SH-SY5Y (cell line): ENCODE measurements around the gene TOP1.

Source experiments
- GATA2 ChIP-seq: IDR thresholded peaks from 2 replicates; pipeline ENCODE4 v1.6.1; 2011; ENCODE audit warnings: mild to moderate bottlenecking, low read depth, low read length
- GATA3 ChIP-seq: IDR thresholded peaks from 2 replicates; pipeline ENCODE4 v1.6.1; 2011; ENCODE audit warnings: low read depth, mild to moderate bottlenecking, low read length, moderate library complexity

The TOP1 gene

DNA sequence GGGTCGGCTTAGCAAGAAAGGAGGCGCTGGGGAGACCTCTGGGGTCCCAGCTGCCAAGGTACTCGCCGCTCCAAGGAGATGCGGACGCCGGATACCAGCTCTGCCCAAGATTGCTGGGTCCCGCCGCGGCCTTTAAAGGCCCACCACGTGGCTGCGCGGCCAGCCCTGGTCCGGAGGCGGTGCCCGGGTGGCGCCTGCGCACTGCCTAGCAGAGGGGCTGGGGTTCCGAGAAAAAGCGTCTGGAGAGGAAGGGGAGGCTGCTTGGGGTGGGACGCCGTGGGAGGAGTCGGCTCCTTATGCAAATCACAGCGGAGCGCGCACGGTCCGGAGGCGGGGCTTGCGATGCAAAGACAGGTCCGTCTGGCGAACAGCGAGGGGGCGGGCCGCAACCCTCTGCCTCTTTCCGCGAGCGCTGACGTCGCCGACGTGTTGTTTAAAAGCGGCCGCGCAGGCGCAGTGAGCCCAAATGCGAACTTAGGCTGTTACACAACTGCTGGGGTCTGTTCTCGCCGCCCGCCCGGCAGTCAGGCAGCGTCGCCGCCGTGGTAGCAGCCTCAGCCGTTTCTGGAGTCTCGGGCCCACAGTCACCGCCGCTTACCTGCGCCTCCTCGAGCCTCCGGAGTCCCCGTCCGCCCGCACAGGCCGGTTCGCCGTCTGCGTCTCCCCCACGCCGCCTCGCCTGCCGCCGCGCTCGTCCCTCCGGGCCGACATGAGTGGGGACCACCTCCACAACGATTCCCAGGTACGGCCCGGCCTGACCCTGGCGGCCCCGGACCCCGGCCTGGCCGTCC lies at the start of gene TOP1:
TOP1 (plus strand) TSS at position 464 of the 791 bp plus-strand sequence; CDS start at position 710, 246 bp downstream.
- TF ChIP-seq GATA2 (no peak), GATA3 (no peak)

DNA sequence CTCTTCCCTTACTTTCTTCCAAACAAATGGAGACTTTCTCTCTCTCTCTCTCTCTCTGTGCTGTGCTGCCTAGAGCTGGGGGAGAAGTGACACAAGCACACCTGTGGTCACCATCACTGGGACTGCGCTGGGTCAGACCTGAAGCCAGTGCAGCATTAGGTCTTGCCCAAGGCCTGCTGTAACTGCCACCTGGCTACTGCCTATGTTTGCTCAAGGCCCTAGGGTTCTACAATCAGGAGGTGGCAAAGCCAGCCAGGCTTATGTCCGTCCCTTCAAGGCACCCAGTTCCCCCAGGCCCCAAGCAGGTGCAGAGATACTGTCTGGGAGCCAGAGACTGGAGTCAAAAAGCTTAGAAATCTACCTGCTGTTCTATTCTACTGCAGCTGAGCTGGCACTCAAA lies 49.4 kb upstream of the TOP1 start:
- TF ChIP-seq GATA3 (no peak), GATA2 (no peak)

DNA sequence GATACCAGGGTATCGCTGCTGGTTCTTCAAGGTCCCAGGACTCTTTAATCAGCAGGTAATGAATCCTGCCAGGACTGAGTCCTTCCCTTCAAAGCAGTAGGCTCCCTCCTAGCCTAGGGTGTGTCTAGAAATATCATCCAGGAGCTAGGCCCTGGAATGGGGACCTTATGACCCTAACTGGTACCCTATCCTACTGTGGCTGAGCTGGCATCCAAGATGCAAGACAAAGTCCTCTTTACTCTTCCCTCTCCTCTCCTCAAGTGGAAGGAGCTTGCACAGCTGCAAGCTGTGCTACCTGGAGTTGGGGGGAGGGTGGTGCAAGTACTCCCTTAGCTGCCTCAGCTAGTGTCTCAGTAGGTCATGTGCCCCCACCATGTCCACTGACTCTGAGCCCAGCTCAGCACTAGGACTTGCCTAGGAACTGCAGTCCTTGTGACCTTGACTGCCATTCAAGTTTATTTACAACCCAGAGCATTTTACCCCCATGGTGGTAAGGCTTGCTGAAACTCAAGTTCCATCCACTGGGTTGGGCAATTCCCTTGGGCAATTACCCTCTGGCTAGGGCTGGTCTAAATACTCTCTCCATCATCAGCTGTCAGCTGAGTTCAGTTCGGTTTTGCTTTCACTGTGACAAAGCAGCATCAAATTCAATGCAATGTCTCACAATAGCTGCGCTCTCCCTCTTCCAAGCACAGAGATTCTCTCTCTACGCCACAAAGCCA lies 48.4 kb upstream of the TOP1 start:
- TF ChIP-seq GATA3 (no peak), GATA2 (no peak)

DNA sequence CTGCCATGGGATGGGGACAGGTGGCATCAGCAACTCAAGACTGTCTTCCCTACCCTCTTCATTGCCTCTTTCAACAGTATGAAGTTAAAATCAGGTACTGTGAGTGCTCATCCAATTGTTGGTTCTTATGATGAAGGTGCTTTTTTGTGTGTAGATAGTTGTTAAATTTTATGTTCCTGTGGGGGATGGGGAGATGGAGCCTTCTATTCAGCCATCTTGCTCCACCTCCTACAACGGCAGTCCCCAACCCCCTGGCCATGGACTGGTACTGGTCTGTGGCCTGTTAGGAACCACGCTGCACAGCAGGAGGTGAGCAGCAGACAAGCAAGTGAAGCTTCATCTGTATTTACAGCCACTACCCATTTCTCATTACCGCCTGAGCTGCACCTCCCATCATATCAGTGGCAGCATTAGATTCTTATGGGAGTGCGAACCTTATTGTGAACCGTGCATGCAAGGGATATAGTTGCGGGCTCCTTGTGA lies 47.8 kb upstream of the TOP1 start:
- TF ChIP-seq GATA2 (no peak), GATA3 (no peak)

DNA sequence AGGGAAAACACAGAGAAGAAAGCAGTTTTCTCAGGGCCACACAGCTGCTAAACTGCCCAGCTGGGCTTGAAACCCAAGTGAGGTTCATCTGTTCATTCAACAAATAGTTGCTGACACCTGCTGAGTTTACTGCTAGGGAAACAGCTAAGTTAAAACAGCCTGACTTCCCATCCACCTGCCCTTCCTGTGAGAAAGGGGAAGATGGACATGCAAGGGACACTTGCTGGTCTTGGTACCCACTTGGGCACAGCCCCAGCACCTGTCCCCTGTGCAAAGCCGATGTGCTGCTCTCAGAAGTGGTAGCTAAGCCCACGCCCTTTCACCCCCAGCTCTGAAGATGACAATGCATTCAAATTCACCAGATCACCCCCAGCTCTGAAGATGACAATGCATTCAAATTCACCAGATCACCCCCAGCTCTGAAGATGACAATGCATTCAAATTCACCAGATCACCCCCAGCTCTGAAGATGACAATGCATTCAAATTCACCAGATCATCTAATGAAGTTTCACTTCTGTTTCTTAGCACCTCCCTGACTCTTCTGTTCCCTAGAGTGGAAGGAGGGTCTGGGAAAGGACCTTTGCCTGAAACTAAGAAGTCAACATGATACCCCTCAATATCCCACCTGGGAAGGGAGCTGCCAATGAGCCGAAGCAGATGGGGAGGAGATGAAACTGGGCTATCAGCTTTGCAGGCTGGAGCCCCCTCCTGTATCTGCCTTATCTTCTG lies 46.0 kb upstream of the TOP1 start:
- TF ChIP-seq GATA3 (no peak), GATA2 (no peak)

DNA sequence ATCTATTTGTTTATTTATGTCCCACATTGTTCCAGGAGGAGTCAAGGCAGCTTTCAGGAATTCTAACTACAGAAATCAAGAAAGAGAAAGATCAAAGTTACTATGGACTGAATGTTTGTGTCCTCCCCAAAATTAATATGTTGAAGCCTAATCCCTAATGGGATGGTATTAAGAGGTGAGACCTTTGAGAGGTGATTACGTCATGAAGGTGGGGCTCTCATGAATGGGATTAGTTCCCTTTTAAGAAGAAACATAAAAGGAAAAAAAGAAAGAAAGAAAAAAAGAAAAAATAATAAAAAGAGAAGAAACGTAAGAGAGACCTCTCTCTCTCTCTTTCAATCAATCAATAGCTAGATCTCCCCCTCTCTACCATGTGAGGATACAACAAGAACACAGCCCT lies 44.7 kb upstream of the TOP1 start:
- TF ChIP-seq GATA2 (no peak), GATA3 (no peak)

DNA sequence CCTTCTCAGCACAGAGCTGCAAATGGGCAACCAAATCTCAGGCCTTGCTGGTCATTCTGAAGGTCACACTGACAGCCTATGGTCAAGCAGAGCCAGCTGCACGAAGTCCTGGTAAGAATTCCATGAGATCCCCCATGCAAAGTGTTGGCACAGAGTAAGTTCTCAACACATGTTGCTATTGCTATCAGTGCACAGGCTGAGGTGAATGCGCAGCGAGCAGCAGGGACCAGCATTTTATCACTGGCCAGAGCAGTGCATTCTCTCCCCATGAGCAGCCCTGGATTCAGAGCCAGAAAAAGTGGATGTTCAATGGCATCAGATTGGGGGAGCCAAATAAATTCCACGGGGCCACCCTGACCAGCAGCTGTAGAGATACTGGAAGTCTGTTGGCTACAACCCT lies 44.1 kb upstream of the TOP1 start:
- TF ChIP-seq GATA2, result no peak
- no peak for TF ChIP-seq GATA3

DNA sequence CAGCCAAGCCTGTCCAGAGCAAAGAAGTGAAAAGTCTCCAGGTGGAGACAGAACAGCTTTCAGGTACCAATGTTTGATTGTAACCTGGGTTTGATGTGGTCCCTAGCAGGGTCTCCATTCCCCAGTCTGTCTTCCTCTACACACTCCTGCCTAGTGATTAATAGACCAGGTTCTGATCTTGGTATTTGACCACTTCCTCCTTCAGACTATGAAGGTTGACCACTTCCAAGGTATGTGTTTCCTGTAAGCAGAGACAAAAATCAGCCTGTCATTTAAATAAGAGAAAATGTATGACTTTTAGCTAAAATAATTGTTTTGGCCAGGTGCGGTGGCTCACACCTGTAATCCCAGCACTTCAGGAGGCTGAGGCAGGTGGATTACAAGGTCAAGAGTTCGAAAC lies 41.8 kb upstream of the TOP1 start:
- TF ChIP-seq GATA2 (no peak), GATA3 (no peak)

DNA sequence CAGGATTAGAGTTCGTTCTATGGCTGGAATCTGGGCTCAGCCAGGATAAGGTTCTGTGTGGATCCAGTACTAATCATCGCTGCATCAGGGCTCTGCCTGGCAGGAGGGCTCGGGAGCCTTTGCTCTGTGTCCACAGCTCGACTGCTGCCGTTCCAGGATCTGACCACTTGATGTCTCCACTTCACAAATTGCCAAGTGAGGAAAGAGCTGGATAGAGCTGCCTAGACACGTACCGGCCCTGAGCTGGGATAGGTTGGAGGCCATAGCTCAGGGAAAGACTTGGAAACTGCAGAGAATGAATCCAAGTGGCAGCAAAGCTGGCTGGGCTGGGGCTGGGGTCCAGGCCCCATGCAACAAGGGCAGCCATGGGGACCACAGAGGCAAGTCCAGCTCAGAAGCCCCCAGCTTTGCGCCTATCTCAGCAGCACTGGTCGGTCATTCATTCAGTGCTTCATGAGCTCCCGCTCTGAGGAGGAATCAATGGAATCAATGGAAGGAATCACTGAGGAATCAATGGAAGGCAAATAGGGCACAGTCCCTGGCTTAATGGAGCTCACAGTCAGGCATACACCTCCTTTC lies 38.0 kb upstream of the TOP1 start:
- TF ChIP-seq GATA3 (no peak), GATA2 (no peak)

DNA sequence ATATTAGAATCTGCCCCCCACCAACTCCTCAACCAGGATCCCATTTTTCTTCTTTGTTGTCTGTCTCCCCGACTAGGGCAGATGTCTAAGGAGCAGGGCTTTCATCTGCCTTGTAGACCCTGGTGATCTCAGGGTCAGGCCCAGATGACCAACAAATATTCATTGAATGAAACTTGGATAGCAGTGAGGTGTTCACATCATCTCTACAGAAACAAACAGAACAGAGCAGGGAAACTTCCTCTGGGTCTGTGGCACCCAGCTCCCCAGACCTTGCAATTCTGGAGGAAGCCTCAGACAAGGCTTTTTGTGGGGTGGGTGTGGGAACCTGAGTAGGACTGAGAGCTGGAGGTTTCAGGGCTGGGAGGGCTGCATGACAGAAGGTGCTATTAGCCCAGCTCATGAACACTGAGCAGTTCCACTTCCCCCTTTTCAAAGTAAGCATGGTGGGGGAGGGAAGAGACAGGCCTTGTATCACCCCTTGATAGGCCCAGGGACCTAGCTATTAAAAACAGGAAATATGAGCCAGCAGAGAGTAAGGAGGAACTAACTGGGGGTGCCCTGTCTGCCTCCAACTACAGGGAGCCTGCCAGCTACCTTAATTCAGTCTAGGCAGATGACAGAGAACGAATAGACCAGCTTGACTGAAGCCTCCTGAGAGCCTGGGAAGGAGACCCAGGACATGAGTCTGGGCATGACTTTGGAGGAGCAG lies 37.3 kb upstream of the TOP1 start:
- TF ChIP-seq GATA3, result no peak
- no peak for TF ChIP-seq GATA2

DNA sequence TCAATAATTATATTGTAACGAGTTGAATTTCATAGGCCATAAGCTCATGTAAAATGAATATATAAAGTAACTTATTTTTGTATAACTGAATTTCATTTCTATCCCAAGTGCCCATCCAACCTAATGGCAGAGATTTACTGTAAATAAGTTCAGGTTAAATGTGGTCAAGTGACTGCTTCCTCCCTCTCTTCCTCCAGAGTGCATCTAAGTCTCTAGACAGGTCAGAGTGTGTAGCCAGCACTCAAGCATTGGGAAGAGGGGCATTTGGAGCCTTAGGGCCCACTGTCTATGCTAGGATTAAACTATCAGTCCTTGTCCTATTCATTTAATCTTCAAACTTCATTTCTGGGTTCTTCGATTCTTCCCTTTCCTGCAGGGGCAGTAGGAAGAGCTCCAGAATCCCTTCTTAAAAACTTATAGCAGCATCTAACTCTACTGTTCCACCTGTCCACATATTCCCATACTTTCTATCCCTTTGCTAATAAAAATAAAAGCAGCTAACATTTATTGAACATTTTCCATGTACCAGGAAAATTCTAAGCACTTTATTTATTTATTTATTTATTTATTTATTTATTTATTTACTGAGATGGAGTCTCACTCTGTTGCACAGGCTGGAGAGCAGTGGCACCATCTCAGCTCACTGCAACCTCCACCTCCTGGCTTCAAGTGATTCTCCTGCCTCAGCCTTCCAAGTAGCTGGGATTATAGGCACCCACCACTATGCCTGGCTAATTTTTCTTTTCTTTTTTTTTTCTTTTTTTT lies 36.1 kb upstream of the TOP1 start:
- no peak for TF ChIP-seq GATA2
- no peak for TF ChIP-seq GATA3

DNA sequence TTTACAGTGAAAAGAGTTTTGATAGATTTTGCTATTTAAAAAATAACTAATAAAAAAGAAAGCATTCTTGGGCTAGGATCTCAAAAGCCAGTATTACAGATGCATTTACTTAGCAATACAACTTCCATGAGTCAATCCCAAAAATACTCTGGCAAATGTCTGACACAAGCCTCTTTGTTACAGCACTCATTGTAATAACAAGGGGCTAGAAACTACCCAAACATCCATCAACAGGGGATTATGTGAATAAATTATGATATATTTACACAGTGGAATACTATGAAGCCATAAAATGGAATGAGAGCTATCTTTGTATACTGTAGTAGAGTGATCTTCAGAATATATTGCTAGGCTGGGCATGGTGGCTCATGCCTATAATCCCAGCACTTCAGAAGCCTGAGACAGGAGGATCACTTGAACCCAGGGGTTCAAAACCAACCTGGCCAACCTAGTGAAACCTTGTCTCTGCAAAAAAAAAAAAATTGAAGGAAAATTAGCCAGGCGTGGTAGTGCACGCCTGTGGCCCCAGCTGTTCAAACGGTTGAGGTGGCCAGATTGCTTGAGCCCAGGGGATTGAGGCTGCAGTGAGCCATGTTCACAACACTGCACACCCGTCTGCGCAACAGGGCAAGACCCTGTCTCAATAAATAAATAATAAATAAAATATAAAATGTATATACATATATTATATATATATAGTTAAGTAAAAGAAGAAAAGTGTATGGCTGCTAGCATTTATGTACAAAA lies 34.7 kb upstream of the TOP1 start:
- TF ChIP-seq GATA2 (no peak), GATA3 (no peak)
